Pancreas (tissue), 10 donors: Measurements from ENCODE around the gene CDH22. TPM values are rescaled to one million over a fixed set of nuclear protein-coding genes. Genes with fewer than 3 reads are reported as not detected.
A peak's percentile ranks its signal among the peaks of the same experiment; 100 is the strongest.

Experiments used
- ATAC-seq, 4 donors: fragments of 200-7000 bp; cut with Tn5 transposase; one replicate each; pipeline versions ENCODE4 v1.8.0 to v1.9.1; 2020; ENCODE audit warnings: mild to moderate bottlenecking in 4 of 4, moderate library complexity in 4 of 4
- DNase-seq, 6 donors: peaks; one replicate each; pipeline ENCODE4 v3.0.0-alpha.2; 2020
- FAIRE-seq: peaks from 2 replicates; lab custom pipeline; 2012; peaks lifted over from hg19 to GRCh38; lab: Jason Lieb, UNC
- H3K27ac ChIP-seq, 4 donors: fragments of 200-600 bp; sonication (generic); 1 replicate in 3 of 4; 2 replicates in 1 of 4; pipeline versions ENCODE4 v1.5.0 to v1.8.0; 2020
- H3K27me3 ChIP-seq, 4 donors: fragments of 200-600 bp; one replicate each; pipeline ENCODE4 v1.8.0; 2021
- H3K36me3 ChIP-seq, 3 donors: fragments of 200-600 bp; sonication (generic) in 1 of 3; one replicate each; pipeline versions ENCODE4 v1.5.0 to v1.8.0; 2020 to 2021
- H3K4me1 ChIP-seq, 3 donors: fragments of 200-600 bp; one replicate each; pipeline ENCODE4 v1.8.0; 2021
- H3K4me3 ChIP-seq, 4 donors: fragments of 200-600 bp; sonication (generic) in 2 of 4; one replicate each; pipeline versions ENCODE4 v1.5.0 to v1.8.0; 2020 to 2021
- H3K9me3 ChIP-seq, 4 donors: fragments of 200-600 bp; one replicate each; pipeline ENCODE4 v1.8.0; 2021
- CTCF ChIP-seq, 4 donors: fragments of 200-600 bp; sonication (generic) in 3 of 4; IDR thresholded peaks; one replicate each; pipeline versions ENCODE4 v1.5.0 to v1.8.0; 2021; ENCODE audit warnings: antibody characterized with exemption in 4 of 4
- WGBS, 2 donors: extraction: QIAGEN DNeasy Blood & Tissue Kit; methylation state at CpG; one replicate each; pipeline ENCODE4 v1.1.7; 2013; 5-methylcytosine and 5-hydroxymethylcytosine counted together
- intact Hi-C, 3 donors: fragments of 100-400 bp; cut with DNase I; formaldehyde crosslinking; loops; one replicate each; pipeline versions ENCODE4 v1.11.1 to v1.14.2; 2022
- polyA plus RNA-seq, 2 donors: library from polyadenylated mRNA; stranded (reverse); fragments of 200-250 nt; gene quantifications; one replicate each; pipeline ENCODE4 v1.2.3, GENCODE V29; 2013
- total RNA-seq, 6 donors: library from RNA; stranded (reverse); fragmentation: NEBNext Ultra II Directional in 4 of 6; extraction: Animal tissue kit (Norgen Biotek cat#: 25700) in 4 of 6; gene quantifications; one replicate each; pipeline versions ENCODE4 v1.2.1 to v1.2.4, GENCODE V29; 2021 to 2023
- donor health status: healthy with polysubstance abuse.
- donor health status: DM: no; HTN: no; CAD: no; lungs with moderate emphysema.
- donor health status: DM: no; HTN: no; CAD: no.
- donor health status: control.
- donor health status: control.
- donor health status: Bipolar disorder and iron deficiency.
- donor health status: DM: yes; HTN: yes; CAD: no.
- donor health status: DM: no; HTN: no; CAD: no.
- donor health status: DM: no; HTN: no; CAD: no.
- donor health status: DM: yes; HTN: yes; CAD: no.

The CDH22 gene
- total and polyA plus RNA-seq, 8 donors = 0.97 to 11.9 (median 3.3) TPM

- FAIRE-seq (no peak), ATAC-seq (peak in 3 of 4 donors; percentile 51 to 86 (median 78)), DNase-seq (peak in 1 of 6 donors; percentile 50)
- no peak for TF ChIP-seq CTCF (IDR thresholded peaks at IDR 0.05)
- H3K9me3 ChIP-seq = no peaks in the 10 kb centered on the region
- WGBS, 2 donors = 31 to 40% methylated on average over 5 of the region's 5 CpGs
- peaks cover 0 to 3% (median 0%) of the 10 kb centered on the region in 4 donors for H3K27me3 ChIP-seq
- intact Hi-C loops = no loop called here
- no peaks in the 10 kb centered on the region for H3K4me1 ChIP-seq
- H3K27ac ChIP-seq = no peak overlapping the region
- no peak overlapping the region for H3K4me3 ChIP-seq
- H3K36me3 ChIP-seq = no peaks in the 10 kb centered on the region
Measured at GRCh38 chr20:46206025-46206424, 102.3 kb downstream of the CDH22 start.

GRCh38 chr20:46205349-46205748, 102.9 kb downstream of the CDH22 start:
- no peak for FAIRE-seq
- no peak for DNase-seq
- no peak for TF ChIP-seq CTCF (IDR thresholded peaks at IDR 0.05)
- H3K36me3 ChIP-seq = no peaks in the 10 kb centered on the region
- no peak overlapping the region for H3K4me3 ChIP-seq
- intact Hi-C loops = no loop called here
- peak in 1 of 4 donors; percentile 26 for ATAC-seq
- H3K27me3 ChIP-seq = peaks cover 0 to 6% (median 0%) of the 10 kb centered on the region in 4 donors
- no peak overlapping the region for H3K27ac ChIP-seq
- H3K4me1 ChIP-seq = no peaks in the 10 kb centered on the region
- no peaks in the 10 kb centered on the region for H3K9me3 ChIP-seq
- WGBS, 2 donors = 29 to 39% methylated on average over 3 of the region's 3 CpGs

- 32 to 41% methylated on average over 8 of the region's 8 CpGs for whole genome bisulfite sequencing, 2 donors
- no peaks in the 10 kb centered on the region for H3K4me1 ChIP-seq
- H3K27ac ChIP-seq = no peak overlapping the region
- DNase-seq (no peak), ATAC-seq (no peak), FAIRE-seq (no peak)
- H3K4me3 ChIP-seq = no peak overlapping the region
- no peaks in the 10 kb centered on the region for H3K9me3 ChIP-seq
- intact Hi-C loops = no loop called here
- H3K36me3 ChIP-seq = no peaks in the 10 kb centered on the region
- H3K27me3 ChIP-seq = peaks cover 0 to 10% (median 0%) of the 10 kb centered on the region in 4 donors
- TF ChIP-seq CTCF (IDR thresholded peaks at IDR 0.05) = no peak
Measured at GRCh38 chr20:46204594-46205186, 103.6 kb downstream of the CDH22 start.

- no peak for FAIRE-seq
- H3K9me3 ChIP-seq = no peaks in the 10 kb centered on the region
- no peaks in the 10 kb centered on the region for H3K36me3 ChIP-seq
- no peak overlapping the region for H3K27ac ChIP-seq
- no peaks in the 10 kb centered on the region for H3K4me1 ChIP-seq
- ATAC-seq = no peak
- intact Hi-C loops = no loop called here
- TF ChIP-seq CTCF (IDR thresholded peaks at IDR 0.05) = no peak
- 57 to 64% methylated on average over 3 of the region's 3 CpGs for WGBS, 2 donors
- H3K27me3 ChIP-seq = peaks cover 0 to 10% (median 0%) of the 10 kb centered on the region in 4 donors
- H3K4me3 ChIP-seq = no peak overlapping the region
- no peak for DNase-seq
Measured at GRCh38 chr20:46203510-46203837, 104.8 kb downstream of the CDH22 start.

GRCh38 chr20:46202766-46203509, 105.4 kb downstream of the CDH22 start:
- H3K27me3 ChIP-seq = peaks cover 0 to 10% (median 0%) of the 10 kb centered on the region in 4 donors
- H3K4me1 ChIP-seq = no peaks in the 10 kb centered on the region
- ATAC-seq = no peak
- H3K4me3 ChIP-seq = no peak overlapping the region
- 29 to 34% methylated on average over 11 of the region's 11 CpGs for WGBS, 2 donors
- TF ChIP-seq CTCF (IDR thresholded peaks at IDR 0.05) = no peak
- no peaks in the 10 kb centered on the region for H3K36me3 ChIP-seq
- no peak for FAIRE-seq
- intact Hi-C loops = no loop called here
- H3K9me3 ChIP-seq = no peaks in the 10 kb centered on the region
- DNase-seq = no peak
- H3K27ac ChIP-seq = no peak overlapping the region
